Suppressor macrophage (primary cell): ENCODE results near the gene FAM193A.
"Not testable (repeated sequence)": the region's sequence is repeated elsewhere in the genome, so short reads cannot be mapped to it uniquely, and the experiment has no call there.

Experiments
- DNase-seq, 4 experiments: peaks; one replicate each; pipeline ENCODE4 v3.0.0-alpha.2; 2020 to 2022

The FAM193A gene

DNA sequence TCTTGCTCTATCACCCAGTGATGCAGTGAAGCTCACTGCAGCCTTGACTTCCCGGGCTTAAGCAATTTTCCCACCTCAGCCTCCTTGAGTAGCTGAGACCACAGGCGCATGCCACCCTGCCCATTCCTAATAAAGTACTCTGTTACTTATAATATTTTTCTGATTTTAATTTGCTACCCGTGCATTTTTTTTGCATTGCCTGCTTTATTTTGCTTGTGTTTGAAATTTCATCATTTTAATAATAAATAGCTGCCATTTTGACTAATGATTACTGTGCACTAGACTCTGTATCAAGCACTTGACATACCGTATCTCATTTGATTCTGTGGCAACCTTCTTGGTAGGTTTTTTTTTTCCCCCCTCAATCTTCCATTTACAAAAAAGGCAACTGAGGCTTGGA, 41.7 kb downstream of the FAM193A start:
- no peak for DNase-seq

DNA sequence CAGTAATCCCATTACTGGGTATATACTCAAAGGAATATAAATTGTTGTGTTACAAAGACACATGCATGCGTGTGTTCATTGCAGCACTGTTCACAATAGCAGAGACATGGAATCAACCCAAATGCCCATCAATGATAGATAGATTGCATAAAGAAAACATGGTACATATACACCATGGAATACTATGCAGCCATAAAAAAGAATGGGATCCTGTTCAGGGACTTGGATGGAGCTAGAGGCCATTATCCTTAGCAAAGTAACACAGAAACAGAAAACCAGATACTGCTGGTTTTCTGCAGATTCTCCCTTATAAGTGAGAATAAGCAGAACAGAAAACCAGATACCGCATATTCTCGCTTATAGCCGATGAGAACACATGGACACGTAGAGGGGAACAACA, 43.5 kb downstream of the FAM193A start:
- DNase-seq, result no peak

DNA sequence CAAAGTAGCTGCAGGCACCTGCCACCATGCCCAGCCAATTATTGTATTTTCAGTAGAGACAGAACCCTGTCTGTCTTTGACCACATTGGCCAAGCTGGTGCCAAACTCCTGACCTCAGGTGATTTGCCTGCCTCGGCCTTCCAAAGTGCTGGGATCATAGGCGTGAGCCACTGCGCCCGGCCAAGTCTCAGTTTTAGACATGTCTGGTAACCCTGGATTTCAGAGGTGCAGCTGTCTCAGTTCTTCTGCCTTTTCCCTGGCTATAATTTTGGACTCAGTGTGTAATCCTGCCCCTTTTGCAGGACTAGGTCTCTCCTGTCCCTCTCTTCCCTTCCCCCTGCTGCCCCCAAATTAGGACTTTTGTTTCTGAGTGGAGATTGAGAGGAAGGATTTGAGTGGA, 46.6 kb downstream of the FAM193A start:
- no peak for DNase-seq

DNA sequence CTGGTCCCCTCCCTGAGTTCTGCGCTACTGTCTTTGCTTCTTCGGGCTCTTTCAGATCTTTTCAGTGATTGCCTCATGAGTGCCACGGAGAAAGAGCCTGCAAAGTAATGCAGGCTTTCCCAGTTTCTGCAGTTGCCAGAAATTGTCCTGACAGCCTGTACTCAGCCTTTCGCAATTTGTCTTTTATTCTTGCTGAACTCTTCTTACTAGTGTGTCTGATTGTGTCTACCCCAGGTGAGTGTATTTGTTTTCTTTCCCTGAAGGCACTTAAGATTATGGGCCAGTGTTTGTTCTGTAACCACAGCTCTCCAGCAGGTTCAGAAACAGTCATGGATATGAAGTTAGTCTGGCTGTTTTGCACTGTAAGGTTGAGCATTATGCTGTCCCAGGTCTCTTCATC, 47.1 kb downstream of the FAM193A start:
- no peak for DNase-seq

DNA sequence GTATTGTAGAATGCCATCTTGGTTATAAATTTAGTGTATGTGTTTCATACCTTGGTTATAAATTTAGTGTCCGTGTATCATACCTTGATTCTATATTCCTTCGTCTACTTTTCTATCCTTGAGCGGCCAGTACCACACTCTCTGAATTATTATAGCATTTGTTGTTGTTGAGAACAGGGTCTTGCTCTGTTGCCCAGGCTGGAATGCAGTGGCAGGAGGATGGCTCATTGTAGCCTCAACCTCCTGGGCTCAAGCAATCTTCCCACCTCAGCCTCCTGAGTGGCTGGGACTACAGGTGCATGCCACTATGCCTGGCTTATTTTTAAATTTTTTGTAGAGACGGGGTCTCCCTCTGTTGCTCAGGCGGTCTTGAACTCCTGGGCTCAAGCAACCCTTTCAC, 50.1 kb downstream of the FAM193A start:
- no peak for DNase-seq

DNA sequence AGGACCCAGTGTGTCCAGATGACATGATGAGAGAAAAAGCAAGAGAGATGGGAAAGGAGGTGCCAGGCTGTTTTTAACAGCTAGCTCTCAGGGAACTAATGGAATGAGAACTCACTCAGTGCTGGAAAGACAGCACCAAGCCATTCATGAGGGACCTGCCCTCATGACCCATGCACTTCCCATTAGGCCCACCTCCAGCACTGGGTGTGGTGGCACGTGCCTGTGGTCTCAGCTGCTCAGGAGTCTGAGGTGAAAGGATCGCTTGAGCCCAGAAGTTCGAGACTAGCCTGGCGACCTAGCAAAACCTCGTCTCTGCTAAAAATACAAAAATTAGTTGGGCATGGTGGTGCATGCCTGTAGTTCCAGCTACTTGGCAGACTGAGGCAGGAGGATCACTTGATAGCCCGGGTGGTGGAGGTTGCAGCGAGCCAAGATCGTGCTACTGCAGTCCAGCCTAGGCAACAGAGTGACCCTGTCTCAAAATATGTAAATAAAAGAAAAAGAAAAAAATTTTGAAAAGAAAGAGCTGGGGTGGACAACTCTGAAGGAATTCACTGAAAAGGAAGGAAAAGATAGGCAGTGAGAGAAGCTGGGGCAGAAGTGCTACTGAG, 50.9 kb downstream of the FAM193A start:
- no peak for DNase-seq

DNA sequence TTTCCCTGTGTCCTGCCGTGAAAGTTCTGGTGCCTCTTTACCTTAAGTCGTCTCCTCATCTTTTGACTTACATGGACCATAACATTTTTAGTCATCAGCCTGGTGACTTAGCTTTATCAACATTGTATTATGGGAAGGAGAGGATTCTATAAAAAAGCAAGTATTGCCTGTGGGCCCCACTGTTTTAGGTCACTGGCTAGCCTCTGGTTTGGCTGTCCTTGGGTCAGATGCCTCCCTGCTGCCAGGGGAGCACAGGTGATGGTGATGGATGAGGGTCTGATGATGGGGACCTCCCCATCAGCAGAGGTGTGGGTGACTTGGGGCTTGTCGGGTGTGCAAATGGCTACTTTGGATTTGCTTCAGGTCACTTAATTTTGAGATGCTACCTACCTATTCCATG, 51.8 kb downstream of the FAM193A start:
- DNase-seq, result no peak

DNA sequence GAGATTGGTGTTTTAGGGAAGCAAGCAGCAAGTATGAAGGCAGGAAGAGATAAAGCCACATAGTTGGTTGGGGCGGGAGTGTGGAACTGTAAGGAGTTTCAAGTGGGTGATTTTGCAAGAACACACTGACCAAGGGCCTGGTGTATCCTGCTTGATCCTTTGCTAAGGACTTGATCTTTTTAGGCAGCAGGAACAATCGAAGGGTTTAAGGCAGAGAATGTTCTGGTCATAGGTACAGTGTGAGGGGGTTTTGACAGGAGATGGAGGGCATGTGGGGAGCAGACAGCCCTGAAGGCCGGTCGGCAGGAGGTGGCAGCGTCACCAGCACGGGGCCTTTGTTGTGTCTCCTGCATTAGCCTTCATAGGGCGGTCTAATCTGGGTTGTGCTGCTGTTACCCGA, 54.7 kb downstream of the FAM193A start:
- peak; percentile 33 to 74 (median 62) for DNase-seq

DNA sequence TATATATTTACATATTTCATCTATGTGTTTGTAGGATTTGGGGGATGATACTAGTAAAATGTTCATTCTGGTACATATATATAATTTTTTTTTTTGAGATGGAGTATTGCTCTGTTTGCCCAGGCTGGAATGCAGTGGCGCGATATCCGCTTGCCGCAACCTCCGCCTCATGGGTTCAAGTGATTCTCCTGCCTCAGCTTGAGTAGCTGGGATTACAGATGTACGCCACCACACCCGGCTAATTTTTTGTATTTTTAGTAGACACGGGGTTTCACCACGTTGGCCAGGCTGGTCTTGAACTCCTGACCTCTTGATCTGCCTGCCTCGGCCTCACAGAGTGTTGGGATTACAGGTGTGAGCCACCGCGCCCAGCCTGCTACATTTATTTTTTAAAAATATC, 55.6 kb downstream of the FAM193A start:
- DNase-seq, result not testable (repeated sequence)

DNA sequence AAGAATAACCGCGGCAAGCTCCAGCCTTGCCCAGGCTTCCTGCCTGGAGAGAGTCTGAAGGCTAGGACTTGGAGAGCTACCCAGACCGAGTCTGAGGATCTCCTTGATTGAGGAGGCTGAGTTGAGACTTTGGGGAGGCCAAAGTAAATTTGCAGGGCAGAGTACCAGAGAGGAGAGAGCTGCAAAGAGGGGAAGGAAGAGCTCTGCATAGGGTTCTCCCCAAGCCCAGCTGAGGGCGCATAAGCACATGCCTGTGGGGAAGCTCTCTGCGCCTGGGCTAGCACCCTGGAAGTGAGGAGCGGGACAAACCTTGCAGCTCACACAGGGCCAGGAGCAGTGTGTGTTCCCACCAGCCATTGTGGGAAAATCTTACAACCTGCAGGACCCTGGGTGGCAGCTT, 56.1 kb downstream of the FAM193A start:
- peak; percentile 21 to 77 (median 60) for DNase-seq

DNA sequence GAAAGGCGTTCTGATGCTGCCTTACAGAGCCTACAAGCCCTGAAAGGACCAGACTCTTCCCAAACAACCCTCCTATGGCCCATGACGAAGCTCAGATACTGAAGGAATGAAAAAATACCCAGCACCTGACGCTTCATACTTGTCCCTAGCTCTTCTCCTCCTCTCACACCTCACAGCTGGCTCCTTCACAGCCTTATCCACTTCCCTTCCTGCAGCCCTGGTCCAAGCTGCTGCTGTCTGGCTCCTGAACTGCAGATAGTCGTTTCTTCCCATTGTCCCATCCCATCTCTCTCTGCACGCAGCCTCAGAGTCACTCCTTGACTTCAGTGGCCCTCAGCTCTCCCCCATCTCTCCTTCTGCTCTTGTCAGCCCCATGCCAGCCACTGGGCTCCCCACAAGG, 56.6 kb downstream of the FAM193A start:
- no peak for DNase-seq

DNA sequence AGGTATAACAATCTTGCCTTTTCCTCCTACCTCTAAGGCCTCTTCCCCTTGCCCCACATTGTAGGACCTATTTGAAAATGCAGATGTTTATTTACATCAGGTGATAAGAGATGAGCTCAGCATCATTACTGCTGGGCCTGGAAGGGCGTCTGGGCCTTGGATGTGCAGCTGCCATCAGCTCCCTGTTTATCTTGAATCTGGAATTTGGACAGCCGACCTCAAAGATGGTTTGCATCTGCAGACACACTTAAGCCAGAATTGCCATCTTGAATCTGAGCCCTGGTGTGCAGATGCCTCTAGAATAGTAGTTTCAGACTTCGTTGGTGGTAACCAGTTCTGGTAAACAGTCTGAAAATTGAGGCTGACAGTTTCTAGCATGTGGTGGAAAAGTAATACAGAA, 59.0 kb downstream of the FAM193A start:
- no peak for DNase-seq

DNA sequence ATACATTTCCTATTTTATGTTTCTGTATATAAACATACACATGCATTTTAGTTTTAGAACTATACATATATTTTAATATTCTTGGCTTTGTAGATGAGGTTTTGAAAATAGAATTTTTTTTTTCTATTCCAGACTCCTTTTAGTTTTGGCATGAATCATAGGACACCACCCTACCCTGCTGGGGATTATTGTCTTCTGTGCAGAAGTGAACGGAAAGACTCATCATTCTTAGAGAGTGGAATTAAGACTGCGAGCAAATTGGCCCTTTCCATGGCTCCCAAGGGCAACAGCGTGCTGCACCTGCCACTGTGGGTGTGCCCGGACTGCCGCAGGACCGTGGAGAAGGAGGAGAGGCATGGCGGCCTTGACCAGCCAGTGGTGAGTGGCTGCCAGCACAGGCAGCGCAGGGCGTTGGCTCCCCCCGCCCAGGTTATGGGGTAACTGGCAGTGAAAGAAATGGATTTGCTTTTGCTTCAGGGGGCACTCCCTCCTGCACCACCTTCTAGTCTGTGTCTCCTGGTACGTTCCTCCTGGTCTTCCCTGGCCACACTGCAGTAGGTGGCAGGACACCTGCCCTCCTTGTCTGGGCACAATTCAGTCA, 59.6 kb downstream of the FAM193A start:
- DNase-seq, result no peak

DNA sequence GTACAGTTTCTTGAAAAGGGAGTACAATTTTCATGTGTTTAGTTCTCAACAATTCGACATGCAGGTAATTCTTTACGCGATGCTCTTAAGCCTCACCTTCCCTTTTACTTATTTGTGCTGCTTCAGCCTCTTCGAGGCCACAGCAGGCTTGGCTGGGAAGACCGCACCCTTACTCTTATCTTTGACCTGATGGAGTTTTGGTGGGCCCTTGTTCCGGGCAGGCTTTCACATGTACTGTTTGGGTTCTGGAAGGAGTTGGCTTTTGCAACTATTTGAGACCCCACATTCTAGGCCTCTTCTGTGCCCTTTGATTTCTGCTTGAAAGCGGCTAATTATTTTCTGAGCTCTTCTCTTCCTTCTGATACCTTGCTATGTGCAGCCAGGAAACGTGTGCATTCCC, 60.2 kb downstream of the FAM193A start:
- no peak for DNase-seq

DNA sequence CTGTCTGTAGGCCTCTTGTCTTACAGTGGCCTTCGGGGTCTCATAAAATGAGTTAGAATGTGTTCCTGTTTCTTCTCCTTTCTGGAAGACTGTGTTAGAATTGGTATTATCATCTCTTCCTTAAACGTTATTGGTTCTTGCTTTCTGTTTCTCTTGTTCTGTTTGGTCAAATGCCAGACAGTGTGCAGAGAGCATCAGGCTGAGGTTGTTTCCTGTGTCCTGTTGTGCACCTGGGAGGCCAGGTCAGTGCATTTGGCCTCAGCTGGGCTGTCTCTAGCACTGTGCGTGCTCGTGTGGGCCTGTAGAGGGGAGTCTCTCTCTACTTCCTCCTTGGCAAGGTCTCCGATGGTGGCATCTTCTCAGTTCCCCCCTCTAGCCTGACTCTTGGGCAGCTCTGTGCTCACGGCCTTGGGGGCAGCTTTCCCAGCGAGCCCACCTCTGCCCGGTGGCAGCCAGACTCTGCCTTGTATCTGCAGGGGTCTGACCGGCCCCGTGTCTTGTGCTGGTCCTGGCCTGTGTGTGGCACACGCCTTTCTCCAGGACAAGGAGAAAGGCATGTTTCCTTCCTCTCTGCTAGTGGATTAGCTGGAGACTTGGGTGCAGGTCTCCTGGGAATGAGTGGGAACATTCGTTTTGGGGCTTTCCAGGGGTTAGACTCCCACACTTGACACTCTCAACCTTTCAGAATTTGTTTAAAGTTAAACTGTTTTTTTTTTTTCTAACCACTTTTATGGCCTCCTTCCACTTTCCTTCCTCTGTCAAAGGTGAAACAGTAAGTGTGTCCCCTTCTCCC, 62.3 kb downstream of the FAM193A start:
- DNase-seq, result peak; percentile 42 to 72 (median 64)

DNA sequence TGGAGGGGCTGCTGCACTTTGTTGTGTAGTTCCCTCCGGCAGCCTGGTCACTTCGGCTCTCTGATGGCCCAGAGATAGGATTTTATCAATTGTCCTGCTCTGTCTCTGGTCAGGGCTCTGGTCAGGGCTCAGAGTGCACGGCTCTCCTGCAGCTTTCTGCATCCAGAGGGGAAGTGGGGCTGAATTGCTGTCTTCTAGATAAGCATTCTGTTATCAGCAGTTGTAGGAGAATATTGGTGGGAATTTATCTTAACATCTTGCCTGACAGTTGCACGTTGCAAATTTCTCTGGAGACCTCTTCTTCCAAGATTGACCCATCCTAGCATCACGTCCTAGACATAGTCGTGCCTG, 62.8 kb downstream of the FAM193A start:
- no peak for DNase-seq

DNA sequence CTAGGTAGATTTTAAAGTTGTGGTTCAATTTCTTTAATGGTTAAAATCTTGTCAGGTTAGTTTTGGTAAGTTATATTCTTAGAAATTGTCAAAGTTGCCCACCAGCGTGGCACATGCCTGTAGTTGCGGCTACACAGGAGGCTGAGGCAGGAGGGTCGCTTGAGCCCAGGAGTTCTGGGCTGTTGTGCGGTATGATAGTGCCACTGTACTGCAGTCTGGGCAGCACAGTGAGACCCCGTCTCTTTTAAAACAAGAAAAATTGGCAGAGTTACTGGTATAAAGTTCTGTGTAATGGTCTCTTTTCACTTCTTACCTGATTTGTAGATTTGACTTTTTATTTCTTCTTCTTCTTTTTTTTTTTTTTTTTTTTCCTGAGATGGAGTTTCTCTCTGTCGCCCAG, 64.4 kb downstream of the FAM193A start:
- no peak for DNase-seq

DNA sequence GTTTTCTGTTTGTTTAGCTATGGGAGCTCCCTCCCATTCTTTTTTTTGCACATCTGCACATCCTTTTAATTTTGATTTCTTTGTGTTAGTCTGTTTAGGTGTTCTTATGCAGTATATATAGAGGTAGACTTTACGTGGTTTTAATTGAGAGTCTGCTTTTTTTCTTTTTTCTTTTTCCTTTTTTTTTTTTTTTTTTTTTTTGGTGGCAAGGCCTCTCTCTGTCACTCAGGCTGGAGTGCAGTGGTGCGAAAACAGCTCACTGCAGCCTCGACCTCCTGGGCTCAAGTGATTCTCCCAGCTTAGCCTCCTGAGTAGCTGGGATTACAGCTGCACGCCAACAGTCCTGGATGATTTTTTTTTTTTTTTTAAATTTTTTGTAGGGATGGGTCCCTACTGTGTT, 68.2 kb downstream of the FAM193A start:
- no peak for DNase-seq

DNA sequence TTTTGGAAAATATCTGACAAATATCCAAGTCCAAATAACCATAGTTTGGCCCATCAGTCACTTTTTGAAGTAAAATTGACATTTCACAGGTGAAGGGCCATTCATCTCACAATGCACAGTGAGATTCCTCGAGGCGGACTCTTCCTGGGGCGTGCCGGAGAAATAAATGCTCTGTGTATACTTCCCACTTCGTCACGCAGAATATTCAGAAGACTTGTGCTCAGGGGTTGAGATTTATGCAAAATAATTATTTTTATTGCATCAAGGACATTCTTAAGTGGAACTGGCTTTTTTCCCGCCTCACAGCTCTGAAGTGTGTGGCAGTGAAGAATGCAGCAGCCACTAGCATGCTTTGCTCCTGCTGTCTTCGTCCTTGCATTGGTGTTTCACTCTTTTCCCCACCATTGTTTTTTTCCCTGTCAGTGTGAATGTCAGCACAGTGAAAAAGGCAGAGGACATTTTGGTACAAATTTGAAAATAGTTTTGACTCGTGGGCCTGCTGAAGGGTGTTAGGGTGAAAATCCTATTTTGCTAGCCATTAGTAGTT, 70.6 kb downstream of the FAM193A start:
- DNase-seq, result no peak

DNA sequence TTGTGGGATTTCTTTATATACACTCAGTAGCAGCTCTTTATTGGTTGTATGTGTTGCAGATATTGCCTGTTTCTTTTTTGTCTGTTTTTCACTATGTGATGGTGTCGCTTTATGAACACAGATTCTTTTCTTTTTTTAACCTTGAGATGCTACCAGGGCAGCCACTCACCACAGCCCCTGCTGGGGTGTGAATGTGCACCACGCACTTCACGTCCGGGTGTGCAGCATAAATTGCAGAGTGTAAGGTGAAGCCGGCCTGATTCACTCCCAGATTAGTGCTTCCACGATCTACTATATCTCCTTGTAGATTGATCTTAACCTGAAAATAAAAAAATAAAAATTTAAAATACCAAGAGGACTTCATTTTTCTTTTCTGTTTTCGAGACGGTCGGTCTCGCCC, 71.4 kb downstream of the FAM193A start:
- no peak for DNase-seq

DNA sequence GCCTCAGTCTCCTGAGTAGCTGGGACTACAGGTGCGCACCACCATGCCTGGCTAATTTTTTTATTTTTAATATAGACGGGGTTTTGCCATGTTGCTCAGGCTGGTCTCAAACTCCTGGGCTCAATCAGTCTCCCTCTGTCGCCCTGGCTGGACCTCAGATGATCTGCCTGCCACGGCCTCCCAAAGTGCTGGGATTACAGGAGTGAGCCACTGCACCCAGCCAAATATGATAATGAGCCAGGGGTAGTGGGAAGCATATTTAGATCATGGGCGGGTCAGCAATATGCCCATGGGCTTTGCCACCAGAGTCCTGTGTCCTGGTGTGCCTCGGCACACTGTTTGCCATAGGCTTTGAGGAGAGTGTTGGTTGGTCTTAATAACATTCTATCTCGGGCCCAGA, 71.8 kb downstream of the FAM193A start:
- no peak for DNase-seq

DNA sequence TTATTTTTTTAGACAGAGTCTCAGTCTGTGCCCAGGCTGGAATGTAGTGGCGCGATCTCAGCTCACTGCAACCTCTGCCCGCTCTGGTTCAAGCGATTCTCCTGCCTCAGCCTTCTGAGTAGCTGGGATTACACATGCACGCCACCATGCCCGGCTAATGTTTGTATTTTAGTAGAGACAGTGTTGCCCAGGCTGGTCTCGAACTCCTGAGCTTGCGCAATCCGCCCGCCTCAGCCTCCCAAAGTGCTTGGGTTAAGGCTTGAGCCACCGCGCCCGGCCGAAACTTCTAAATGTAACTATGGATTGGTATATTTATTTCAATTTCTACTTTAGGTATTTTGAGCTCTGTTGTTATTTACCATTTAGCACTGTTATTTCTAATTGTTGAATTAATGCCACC, 79.4 kb downstream of the FAM193A start:
- DNase-seq, result no peak

DNA sequence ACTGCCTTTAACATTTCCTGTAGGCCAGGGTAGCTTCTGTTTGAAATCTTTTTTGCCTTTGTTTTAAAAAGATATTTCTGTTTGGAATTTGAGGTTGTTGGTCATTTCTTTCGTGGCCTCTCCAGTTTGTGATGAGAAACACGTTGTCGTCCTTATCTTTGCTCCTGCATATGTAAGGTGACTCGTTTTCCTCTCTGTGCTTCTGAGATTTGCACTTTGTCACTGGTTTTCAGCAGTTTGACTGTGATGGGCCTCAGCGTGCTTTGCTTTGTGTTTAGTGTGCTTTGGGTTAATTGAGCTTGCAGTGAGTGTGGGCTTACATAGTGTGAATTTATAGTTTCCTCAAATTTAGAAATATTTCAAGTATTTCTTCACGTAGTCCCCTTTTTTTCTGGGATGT, 81.5 kb downstream of the FAM193A start:
- no peak for DNase-seq

DNA sequence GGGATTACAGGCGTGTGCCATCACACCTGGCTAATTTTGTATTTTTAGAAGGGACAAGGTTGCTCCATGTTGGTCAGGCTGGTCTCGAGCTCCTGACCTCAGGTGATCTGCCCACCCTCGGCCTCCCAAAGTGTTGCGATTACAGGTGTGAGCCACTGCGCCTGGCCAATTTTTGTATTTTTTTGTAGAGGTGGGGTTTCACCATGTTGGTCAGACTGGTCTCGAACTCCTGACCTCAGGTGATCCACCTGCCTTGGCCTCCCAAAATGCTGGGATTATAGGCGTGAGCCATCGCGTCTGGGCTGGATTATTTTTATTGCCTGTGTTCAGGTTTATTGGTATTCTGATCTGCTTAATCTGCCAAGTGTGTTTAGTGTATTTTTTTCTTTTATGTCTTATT, 82.3 kb downstream of the FAM193A start:
- not testable (repeated sequence) for DNase-seq
